Thyroid gland (tissue), 4 donors: ENCODE measurements around the gene SFT2D2. TPM values are rescaled to one million over a fixed set of nuclear protein-coding genes. Genes with fewer than 3 reads are reported as not detected.
A peak's percentile ranks its signal among the peaks of the same experiment; 100 is the strongest.
"Not testable (repeated sequence)": the region's sequence is repeated elsewhere in the genome, so short reads cannot be mapped to it uniquely, and the experiment has no call there.

ENCODE experiments used
- DNase-seq, 2 donors: peaks; one replicate each; pipeline ENCODE4 v3.0.0-alpha.2; 2019
- H3K27ac ChIP-seq, 3 donors: fragments of 200-600 bp; sonication (generic); 1 replicate in 2 of 3; 2 replicates in 1 of 3; pipeline ENCODE4 v1.5.1; 2016 to 2019; ENCODE audit warnings: mild to moderate bottlenecking in 1 of 3, moderate library complexity in 1 of 3
- H3K27me3 ChIP-seq: fragments of 200-600 bp; sonication (generic); one replicate; pipeline ENCODE4 v1.5.1; 2019
- H3K36me3 ChIP-seq, 2 donors: fragments of 200-600 bp; sonication (generic); one replicate each; pipeline ENCODE4 v1.5.1; 2016 to 2019
- H3K4me1 ChIP-seq, 2 donors: fragments of 200-600 bp; sonication (generic); one replicate each; pipeline ENCODE4 v1.5.1; 2017 to 2019
- H3K4me3 ChIP-seq, 3 donors: fragments of 200-600 bp; sonication (generic); replicated peaks in 1 of 3; 1 replicate in 2 of 3; 2 replicates in 1 of 3; pipeline ENCODE4 v1.5.1; 2016; ENCODE audit warnings: mild to moderate bottlenecking in 1 of 3
- H3K9me3 ChIP-seq: fragments of 200-600 bp; sonication (generic); one replicate; pipeline ENCODE4 v1.5.1; 2017
- CTCF ChIP-seq, 6 experiments: fragments of 200-600 bp in 3 of 6; fragments of 450-650 bp in 3 of 6; sonication (generic) in 3 of 6; IDR thresholded peaks; one replicate each; pipeline ENCODE4 v1.5.1; 2016 to 2019; ENCODE audit warnings: antibody characterized with exemption in 6 of 6, mild to moderate bottlenecking in 2 of 6, inconsistent platforms in 1 of 6, moderate library complexity in 1 of 6
- POLR2A ChIP-seq, 2 donors: fragments of 450-650 bp; IDR thresholded peaks; one replicate each; pipeline ENCODE4 v1.6.1; 2017; ENCODE audit warnings: antibody characterized with exemption in 2 of 2, mild to moderate bottlenecking in 2 of 2, moderate library complexity in 1 of 2
- WGBS, 2 donors: methylation state at CpG; one replicate each; pipeline ENCODE4 v1.1.5; 2017; 5-methylcytosine and 5-hydroxymethylcytosine counted together
- intact Hi-C: fragments of 100-400 bp; cut with DNase I; formaldehyde crosslinking; loops from one replicate; pipeline ENCODE4 v1.15.1; 2023
- total RNA-seq, 4 donors: library from RNA; depleted of rRNA; stranded (reverse); fragments of >200 nt; gene quantifications; one replicate each; pipeline ENCODE4 v1.2.3, GENCODE V29; 2016

The SFT2D2 gene
- total RNA-seq, 4 donors from 2014 or later = 41.2 to 72.3 (median 53.9) TPM

GRCh38 chr1:168180148-168180524 is 45.7 kb upstream of the SFT2D2 start:
- Histone ChIP-seq H3K4me1 (peaks cover 7 to 10% of the 10 kb centered on the region in 2 donors), H3K36me3 (no peaks in the 10 kb centered on the region), H3K27me3 (no peaks in the 10 kb centered on the region), H3K4me3 (peak overlapping the region in 2 of 3 donors; percentile 69 to 87), H3K27ac (no peak overlapping the region), H3K9me3 (no peaks in the 10 kb centered on the region)
- TF ChIP-seq POLR2A (IDR thresholded peaks at IDR 0.05) = no peak
- TF ChIP-seq CTCF (IDR thresholded peaks at IDR 0.05) = no peak
- WGBS, 2 donors = 60 to 68% methylated on average over 2 of the region's 2 CpGs
- intact Hi-C loops = no loop called here
- DNase-seq = no peak

- H3K4me3 ChIP-seq, intact Hi-C loops, DNase-seq, H3K4me1 ChIP-seq, H3K9me3 ChIP-seq, H3K27ac ChIP-seq, H3K27me3 ChIP-seq, H3K36me3 ChIP-seq: not testable (repeated sequence)
- WGBS, 2 donors = 98 to 99% methylated on average over 15 of the region's 15 CpGs
These were observed 44.6 kb upstream of the SFT2D2 start for GRCh38 chr1:168181063-168181720.

- intact Hi-C loops = no loop called here
- Histone ChIP-seq H3K4me1 (no peaks in the 10 kb centered on the region), H3K27me3 (no peaks in the 10 kb centered on the region), H3K36me3 (peaks cover 0 to 3% of the 10 kb centered on the region in 2 donors), H3K9me3 (no peaks in the 10 kb centered on the region), H3K27ac (no peak overlapping the region), H3K4me3 (no peak overlapping the region)
- TF ChIP-seq CTCF (IDR thresholded peaks at IDR 0.05) (no peak), POLR2A (IDR thresholded peaks at IDR 0.05) (no peak)
- no peak for DNase-seq
These were observed 38.6 kb upstream of the SFT2D2 start for GRCh38 chr1:168187177-168187576.

- intact Hi-C loops = no loop called here
These were observed 35.4 kb upstream of the SFT2D2 start for GRCh38 chr1:168190403-168190802.

GRCh38 chr1:168195199-168196135 is 30.3 kb upstream of the SFT2D2 start:
- H3K27ac ChIP-seq = no peak overlapping the region
- H3K4me3 ChIP-seq = no peak overlapping the region
- no peaks in the 10 kb centered on the region for H3K9me3 ChIP-seq
- WGBS, 2 donors = 99% methylated on average over 4 of the region's 4 CpGs
- no peak for DNase-seq
- TF ChIP-seq CTCF (IDR thresholded peaks at IDR 0.05) (no peak), POLR2A (IDR thresholded peaks at IDR 0.05) (no peak)
- H3K27me3 ChIP-seq = no peaks in the 10 kb centered on the region
- intact Hi-C loops = no loop called here
- H3K4me1 ChIP-seq = no peaks in the 10 kb centered on the region
- H3K36me3 ChIP-seq = peaks cover 14 to 27% of the 10 kb centered on the region in 2 donors

More at GRCh38 chr1:168190403-168190802, 35.4 kb upstream of the SFT2D2 start:
- Histone ChIP-seq H3K9me3 (no peaks in the 10 kb centered on the region), H3K27me3 (no peaks in the 10 kb centered on the region), H3K27ac (no peak overlapping the region), H3K36me3 (peaks cover 6 to 8% of the 10 kb centered on the region in 2 donors), H3K4me1 (no peaks in the 10 kb centered on the region), H3K4me3 (no peak overlapping the region)
- no peak for DNase-seq
- 84 to 90% methylated on average over 2 of the region's 2 CpGs for WGBS, 2 donors
- no peak for TF ChIP-seq POLR2A (IDR thresholded peaks at IDR 0.05)

- Histone ChIP-seq H3K4me3 (no peak overlapping the region), H3K27ac (no peak overlapping the region), H3K36me3 (peaks cover 8 to 27% of the 10 kb centered on the region in 2 donors), H3K27me3 (no peaks in the 10 kb centered on the region), H3K9me3 (no peaks in the 10 kb centered on the region), H3K4me1 (no peaks in the 10 kb centered on the region)
- 60 to 62% methylated on average over 3 of the region's 3 CpGs for WGBS, 2 donors
- TF ChIP-seq CTCF (IDR thresholded peaks at IDR 0.05) (no peak), POLR2A (IDR thresholded peaks at IDR 0.05) (no peak)
- DNase-seq = no peak
- intact Hi-C loops = no loop called here
These were observed 26.7 kb upstream of the SFT2D2 start for GRCh38 chr1:168199056-168199455.
